GM12878 (cell line): Measurements from ENCODE around the gene LNX2. TPM values are rescaled to one million over a fixed set of nuclear protein-coding genes. Genes with fewer than 3 reads are reported as not detected.
A peak's percentile ranks its signal among the peaks of the same experiment; 100 is the strongest.

Source experiments
- ATAC-seq: fragments of 200-7000 bp; cut with Tn5 transposase; 3 replicates; pipeline ENCODE4 v1.9.1; 2020; ENCODE audit warnings: mild to moderate bottlenecking, moderate library complexity
- BruUV-seq: library from RNA; stranded (reverse); fragments of 400-500 nt; replicated peaks from 2 replicates; lab custom pipeline; 2021; lab: Mats Ljungman, UMichigan
- CTCF ChIA-PET: fragments of 300-600 bp; sonication (Branson Sonifier 250); formaldehyde crosslinking; extraction: SDS; loops from one replicate; lab custom pipeline; 2021; ENCODE audit warnings: inconsistent platforms; lab: Yijun Ruan, JAX
- POLR2A ChIA-PET: fragments of 350-600 bp; formaldehyde crosslinking; extraction: SDS; loops from one replicate; lab custom pipeline; 2021; ENCODE audit warnings: inconsistent platforms; lab: Charles Lee
- RAD21 ChIA-PET: fragments of 300-600 bp; sonication (Branson Sonifier 250); formaldehyde crosslinking; loops from one replicate; lab custom pipeline; 2023; ENCODE audit warnings: antibody characterized with exemption; ENCODE audit not compliant: unreplicated experiment; lab: Charles Lee
- SMC1A ChIA-PET: fragments of 300-600 bp; sonication (Branson Sonifier 250); formaldehyde crosslinking; loops from one replicate; lab custom pipeline; 2023; ENCODE audit not compliant: unreplicated experiment, uncharacterized antibody; lab: Charles Lee
- DNase-seq: peaks from one replicate; pipeline ENCODE4 v3.0.0-alpha.2; 2011; ENCODE audit warnings: low read depth, low spot score
- FAIRE-seq: peaks from 3 replicates; lab custom pipeline; 2011; peaks lifted over from hg19 to GRCh38; lab: Jason Lieb, UNC
- H2AFZ ChIP-seq: 2 replicates; pipeline ENCODE4 v1.6.0; 2011; ENCODE audit warnings: low read depth, low read length, control low read depth; ENCODE audit not compliant: control insufficient read depth
- H3K27ac ChIP-seq: 2 replicates; pipeline ENCODE4 v1.5.1; 2011; ENCODE audit warnings: control low read depth; ENCODE audit not compliant: control insufficient read depth, insufficient read depth
- H3K27me3 ChIP-seq, 2 experiments: replicated peaks in 1 of 2; 2 replicates each; pipeline versions ENCODE4 v1.6.0 to v1.6.1; 2011; ENCODE audit warnings: low read length in 1 of 2; ENCODE audit not compliant: control insufficient read depth in 2 of 2, insufficient read depth in 2 of 2
- H3K36me3 ChIP-seq, 2 experiments: 2 replicates each; pipeline ENCODE4 v1.5.1; 2011; ENCODE audit warnings: low read length in 1 of 2; ENCODE audit not compliant: control insufficient read depth in 2 of 2, insufficient read depth in 2 of 2
- H3K4me1 ChIP-seq: 2 replicates; pipeline ENCODE4 v1.6.1; 2011; ENCODE audit warnings: mild to moderate bottlenecking, low read length, moderate library complexity, mixed read lengths; ENCODE audit not compliant: control insufficient read depth, insufficient read depth
- H3K4me2 ChIP-seq: 2 replicates; pipeline ENCODE4 v1.6.0; 2011; ENCODE audit warnings: control low read depth; ENCODE audit not compliant: control insufficient read depth, insufficient read depth
- H3K4me3 ChIP-seq: fragments of 200-600 bp; sonication (generic); 2 replicates; pipeline ENCODE4 v1.5.1; 2016
- H3K79me2 ChIP-seq: 2 replicates; pipeline ENCODE4 v1.6.0; 2011; ENCODE audit warnings: low read length; ENCODE audit not compliant: control insufficient read depth, insufficient read depth
- H3K9ac ChIP-seq: 2 replicates; pipeline ENCODE4 v1.8.0; 2011; ENCODE audit warnings: low read length, control low read depth, mixed read lengths; ENCODE audit not compliant: control insufficient read depth, insufficient read depth
- H3K9me3 ChIP-seq: replicated peaks from 3 replicates; pipeline ENCODE4 v1.5.1; 2011; ENCODE audit warnings: mild to moderate bottlenecking, low read length; ENCODE audit not compliant: control insufficient read depth, insufficient read depth
- H4K20me1 ChIP-seq: 2 replicates; pipeline ENCODE4 v1.6.0; 2011; ENCODE audit not compliant: control insufficient read depth, insufficient read depth
- CBFB ChIP-seq: IDR thresholded peaks from 2 replicates; pipeline ENCODE4 v1.6.1; 2016; ENCODE audit warnings: antibody characterized with exemption, low read depth
- EED ChIP-seq: sonication (generic); IDR thresholded peaks from 2 replicates; pipeline ENCODE4 v1.6.1; 2016; ENCODE audit warnings: antibody characterized with exemption, low read depth
- JUNB ChIP-seq: IDR thresholded peaks from 2 replicates; pipeline ENCODE4 v1.6.1; 2016; ENCODE audit warnings: antibody characterized with exemption, mild to moderate bottlenecking
- KLF5 ChIP-seq: fragments of 450-650 bp; IDR thresholded peaks from 2 replicates; pipeline ENCODE4 v1.6.1; 2014; ENCODE audit warnings: mild to moderate bottlenecking; ENCODE audit not compliant: partially characterized antibody
- MEF2A ChIP-seq: IDR thresholded peaks from 2 replicates; pipeline ENCODE4 v1.6.1; 2011; ENCODE audit warnings: low read depth, mild to moderate bottlenecking, low read length, moderate library complexity; ENCODE audit not compliant: insufficient read depth
- NBN ChIP-seq: fragments of 450-650 bp; IDR thresholded peaks from 2 replicates; pipeline ENCODE4 v1.6.1; 2016
- NFIC ChIP-seq: IDR thresholded peaks from 2 replicates; pipeline ENCODE4 v1.6.1; 2012; ENCODE audit warnings: low read depth, mild to moderate bottlenecking, inconsistent platforms, low read length, moderate library complexity
- PAX8 ChIP-seq: fragments of 450-650 bp; IDR thresholded peaks from 2 replicates; pipeline ENCODE4 v1.6.1; 2017; ENCODE audit warnings: mild to moderate bottlenecking, moderate library complexity
- PML ChIP-seq: IDR thresholded peaks from 2 replicates; pipeline ENCODE4 v1.6.1; 2012; ENCODE audit warnings: low read length, inconsistent platforms
- POU2F2 ChIP-seq: IDR thresholded peaks from 3 replicates; pipeline ENCODE4 v1.6.1; 2011; ENCODE audit warnings: low read depth, mild to moderate bottlenecking, low read length, borderline replicate concordance
- SMAD5 ChIP-seq: IDR thresholded peaks from 2 replicates; pipeline ENCODE4 v1.6.1; 2016; ENCODE audit warnings: antibody characterized with exemption, low read depth
- SPI1 ChIP-seq: IDR thresholded peaks from 2 replicates; pipeline ENCODE4 v1.6.1; 2011; ENCODE audit warnings: low read depth, mild to moderate bottlenecking, low read length, moderate library complexity, borderline replicate concordance; ENCODE audit not compliant: insufficient read depth
- TCF12 ChIP-seq: IDR thresholded peaks from 2 replicates; pipeline ENCODE4 v1.6.1; 2011; ENCODE audit warnings: low read depth, mild to moderate bottlenecking, low read length
- TCF7 ChIP-seq: IDR thresholded peaks from 2 replicates; pipeline ENCODE4 v1.6.1; 2014; ENCODE audit warnings: antibody characterized with exemption, borderline replicate concordance
- ZNF274 ChIP-seq: IDR thresholded peaks from one replicate; pipeline ENCODE4 v1.8.0; 2011; ENCODE audit not compliant: insufficient read length, insufficient read depth
- ZZZ3 ChIP-seq: IDR thresholded peaks from 2 replicates; pipeline ENCODE4 v1.6.1; 2011; ENCODE audit warnings: low read depth; ENCODE audit not compliant: control insufficient read depth, insufficient read length
- WGBS: methylation state at CpG from one replicate; pipeline ENCODE4 v1.1.6; 2016; ENCODE audit warnings: low lambda C conversion rate; ENCODE audit not compliant: insufficient replicate concordance, insufficient coverage; ENCODE audit errors: missing lambda C conversion rate; 5-methylcytosine and 5-hydroxymethylcytosine counted together
- in situ Hi-C: fragments of 300-500 bp; cut with MboI; formaldehyde crosslinking; loops from 9 replicates; pipeline ENCODE4 v1.14.3; 2018; ENCODE audit warnings: mixed read lengths
- intact Hi-C: fragments of 100-400 bp; cut with micrococcal nuclease; formaldehyde crosslinking; loops from one replicate; pipeline ENCODE4 v1.14.2; 2022; ENCODE audit not compliant: unreplicated experiment
- polyA plus RNA-seq, 11 experiments: library from polyadenylated mRNA; depleted of rRNA in 4 of 11; unstranded in 6 of 11; stranded (reverse) in 5 of 11; fragments of >200 nt; fragmentation: Nextera tagmentation in 4 of 11; fragmentation: Illumina TruSeq in 1 of 11; extraction: Ambion mirVana in 4 of 11; extraction: Trizol in 1 of 11; gene quantifications; 1 replicate in 1 of 11; 2 replicates in 10 of 11; pipeline versions ENCODE4 v1.2.1 to v1.2.3, GENCODE V29; 2011 to 2016; ENCODE audit warnings: inconsistent platforms in 2 of 11, missing spikeins in 2 of 11, low read depth in 1 of 11
- total RNA-seq, 4 experiments: library from RNA; depleted of rRNA in 3 of 4; stranded (reverse); fragments of >200 nt in 3 of 4; fragmentation: Illumina TruSeq in 1 of 4; extraction: Trizol in 1 of 4; gene quantifications; 2 replicates each; pipeline versions ENCODE4 v1.2.1 to v1.2.3, GENCODE V29; 2013 to 2021
- TF ChIP-seq, protein P1 (sequence below): fragments of 450-650 bp; IDR thresholded peaks from 2 replicates; pipeline ENCODE4 v1.6.1; 2017; ENCODE audit warnings: mild to moderate bottlenecking, low read depth, inconsistent platforms; ENCODE audit not compliant: poor library complexity, severe bottlenecking
- TF ChIP-seq, protein P2 (sequence below): IDR thresholded peaks from 2 replicates; pipeline ENCODE4 v1.6.1; 2011; ENCODE audit warnings: borderline replicate concordance, low read depth, mild to moderate bottlenecking, moderate library complexity, low read length; ENCODE audit not compliant: insufficient read depth, poor library complexity, severe bottlenecking

LNX2 gene
- total and polyA plus RNA-seq, 10 of the 15 experiments (the other 5 are each of a cell fraction or from before 2014, with no cell fraction given) = 1.3 to 7.7 (median 4.4) TPM

DNA sequence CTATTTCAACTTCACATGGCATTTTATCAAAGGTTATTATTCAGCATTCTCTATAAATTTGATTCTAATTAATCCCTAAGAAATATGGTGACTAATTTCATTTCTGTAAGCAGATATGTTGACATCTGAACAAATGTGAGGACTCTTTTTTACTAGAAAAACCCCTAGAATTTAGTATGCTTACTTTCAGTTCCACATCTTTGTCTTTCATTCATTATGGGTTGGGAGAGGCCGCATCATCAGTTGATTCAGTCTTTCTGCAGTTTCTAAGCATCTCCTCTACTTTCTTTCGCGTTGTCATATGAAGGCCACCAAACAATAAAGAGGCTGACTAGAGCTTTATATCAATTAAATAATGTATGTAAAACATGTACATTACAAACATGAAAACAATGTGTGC lies 114.5 kb downstream of the LNX2 start:
- H3K79me2 ChIP-seq = no peaks in the 10 kb centered on the region
- ChIA-PET CTCF (interaction anchor here (1.0 kb wide), 1 partner anchor 321 kb away, joined by 3 read pairs; no protein-coding TSS in a partner anchor), RAD21 (no interaction called here), POLR2A (no interaction called here), SMC1A (no interaction called here)
- 0 out of 4 replicates have a peak, but pooled peaks cover 0 to 1% of the 10 kb centered on the region in 2 experiments for H3K27me3 ChIP-seq
- no peaks in the 10 kb centered on the region for H4K20me1 ChIP-seq
- intact Hi-C loops (no loop called here), in situ Hi-C loops (no loop called here)
- H3K4me2 ChIP-seq = no peak overlapping the region
- no peak overlapping the region for H2AFZ ChIP-seq
- no peaks in the 10 kb centered on the region for H3K36me3 ChIP-seq
- ATAC-seq (no peak), FAIRE-seq (no peak), DNase-seq (no peak)
- no peak overlapping the region for H3K27ac ChIP-seq
- no peaks in the 10 kb centered on the region for H3K4me1 ChIP-seq
- H3K9me3 ChIP-seq = no peaks in the 10 kb centered on the region
- H3K9ac ChIP-seq = no peak overlapping the region
- H3K4me3 ChIP-seq = no peak overlapping the region
- TF ChIP-seq SPI1 = peak; percentile 22; the same call in 1 of the 2 replicates
- TF ChIP-seq TCF7 = no peak
- no peak for TF ChIP-seq KLF5
- BruUV-seq = no TSS peak
- 93% methylated on average over 3 of the region's 3 CpGs for WGBS

DNA sequence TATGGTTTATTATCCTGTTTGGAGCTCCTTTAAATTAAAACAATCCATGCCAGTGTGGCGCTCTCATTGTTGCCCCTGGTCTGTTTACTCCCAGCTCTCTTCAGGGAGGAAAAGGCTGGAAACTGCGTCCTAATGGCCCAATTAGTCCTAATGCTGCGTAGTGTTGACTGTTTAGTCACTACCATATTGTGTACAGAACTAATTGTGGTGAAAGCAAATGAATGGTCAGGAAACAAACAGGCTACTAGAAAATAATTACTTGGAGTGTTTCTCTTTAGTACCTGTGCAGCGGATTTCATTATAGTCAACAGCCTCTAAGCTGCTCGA lies 115.5 kb downstream of the LNX2 start:
- Histone ChIP-seq H2AFZ (no peak overlapping the region), H3K9ac (no peak overlapping the region), H3K4me2 (no peak overlapping the region), H3K27ac (no peak overlapping the region), H3K79me2 (no peaks in the 10 kb centered on the region), H3K4me1 (no peaks in the 10 kb centered on the region), H3K36me3 (no peaks in the 10 kb centered on the region), H4K20me1 (no peaks in the 10 kb centered on the region), H3K4me3 (no peak overlapping the region), H3K9me3 (no peaks in the 10 kb centered on the region), H3K27me3 (0 out of 4 replicates have a peak, but pooled peaks cover 0 to 1% of the 10 kb centered on the region in 2 experiments)
- intact Hi-C loops (no loop called here), in situ Hi-C loops (no loop called here)
- BruUV-seq = no TSS peak
- CTCF ChIA-PET = no interaction called here
- no peak for ATAC-seq
- RAD21 ChIA-PET = no interaction called here
- SMC1A ChIA-PET = no interaction called here
- POLR2A ChIA-PET = no interaction called here
- 42% methylated on average over 5 of the region's 5 CpGs for WGBS
- FAIRE-seq = no peak
- DNase-seq = no peak
- TF ChIP-seq POU2F2 = no peak
- TF ChIP-seq EED = no peak
- TF ChIP-seq MEF2A = no peak
- TF ChIP-seq, protein P1, sequence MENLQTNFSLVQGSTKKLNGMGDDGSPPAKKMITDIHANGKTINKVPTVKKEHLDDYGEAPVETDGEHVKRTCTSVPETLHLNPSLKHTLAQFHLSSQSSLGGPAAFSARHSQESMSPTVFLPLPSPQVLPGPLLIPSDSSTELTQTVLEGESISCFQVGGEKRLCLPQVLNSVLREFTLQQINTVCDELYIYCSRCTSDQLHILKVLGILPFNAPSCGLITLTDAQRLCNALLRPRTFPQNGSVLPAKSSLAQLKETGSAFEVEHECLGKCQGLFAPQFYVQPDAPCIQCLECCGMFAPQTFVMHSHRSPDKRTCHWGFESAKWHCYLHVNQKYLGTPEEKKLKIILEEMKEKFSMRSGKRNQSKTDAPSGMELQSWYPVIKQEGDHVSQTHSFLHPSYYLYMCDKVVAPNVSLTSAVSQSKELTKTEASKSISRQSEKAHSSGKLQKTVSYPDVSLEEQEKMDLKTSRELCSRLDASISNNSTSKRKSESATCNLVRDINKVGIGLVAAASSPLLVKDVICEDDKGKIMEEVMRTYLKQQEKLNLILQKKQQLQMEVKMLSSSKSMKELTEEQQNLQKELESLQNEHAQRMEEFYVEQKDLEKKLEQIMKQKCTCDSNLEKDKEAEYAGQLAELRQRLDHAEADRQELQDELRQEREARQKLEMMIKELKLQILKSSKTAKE = no peak
- no peak for TF ChIP-seq NBN
- TF ChIP-seq TCF12 = no peak
- TF ChIP-seq, protein P2, sequence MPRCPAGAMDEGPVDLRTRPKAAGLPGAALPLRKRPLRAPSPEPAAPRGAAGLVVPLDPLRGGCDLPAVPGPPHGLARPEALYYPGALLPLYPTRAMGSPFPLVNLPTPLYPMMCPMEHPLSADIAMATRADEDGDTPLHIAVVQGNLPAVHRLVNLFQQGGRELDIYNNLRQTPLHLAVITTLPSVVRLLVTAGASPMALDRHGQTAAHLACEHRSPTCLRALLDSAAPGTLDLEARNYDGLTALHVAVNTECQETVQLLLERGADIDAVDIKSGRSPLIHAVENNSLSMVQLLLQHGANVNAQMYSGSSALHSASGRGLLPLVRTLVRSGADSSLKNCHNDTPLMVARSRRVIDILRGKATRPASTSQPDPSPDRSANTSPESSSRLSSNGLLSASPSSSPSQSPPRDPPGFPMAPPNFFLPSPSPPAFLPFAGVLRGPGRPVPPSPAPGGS = no peak
- no peak for TF ChIP-seq PML
- no peak for TF ChIP-seq JUNB
- TF ChIP-seq ZNF274 = no peak
- no peak for TF ChIP-seq NFIC
- TF ChIP-seq PAX8 = no peak
- no peak for TF ChIP-seq CBFB
- no peak for TF ChIP-seq SMAD5
- no peak for TF ChIP-seq ZZZ3
